ENCODE measurements around the gene NEGR1.

The NEGR1 gene

DNA sequence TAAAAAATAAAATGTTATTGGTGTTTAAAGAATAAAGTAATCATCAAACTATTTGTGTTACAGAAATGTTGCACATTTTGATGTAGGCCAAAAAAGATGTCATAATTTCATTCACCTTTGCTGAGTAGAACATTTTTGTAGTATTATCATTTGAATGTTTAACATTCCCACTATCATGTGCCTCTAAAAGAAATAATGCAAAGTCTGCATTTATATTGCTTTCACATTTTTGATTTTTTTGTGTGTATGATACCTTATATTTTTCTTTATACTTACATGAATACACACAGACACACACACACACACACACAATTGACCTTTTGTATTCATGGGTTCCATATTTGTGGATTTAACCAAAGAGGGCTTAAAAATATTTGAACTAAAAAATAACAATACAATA, 657.3 kb downstream of the NEGR1 start:
- no peak for DNase-seq (ENCODE audit: low read depth)

GRCh38 chr1:71623888-71624287, 658.5 kb downstream of the NEGR1 start:
- no peak for DNase-seq (ENCODE audit: low read depth)

DNA sequence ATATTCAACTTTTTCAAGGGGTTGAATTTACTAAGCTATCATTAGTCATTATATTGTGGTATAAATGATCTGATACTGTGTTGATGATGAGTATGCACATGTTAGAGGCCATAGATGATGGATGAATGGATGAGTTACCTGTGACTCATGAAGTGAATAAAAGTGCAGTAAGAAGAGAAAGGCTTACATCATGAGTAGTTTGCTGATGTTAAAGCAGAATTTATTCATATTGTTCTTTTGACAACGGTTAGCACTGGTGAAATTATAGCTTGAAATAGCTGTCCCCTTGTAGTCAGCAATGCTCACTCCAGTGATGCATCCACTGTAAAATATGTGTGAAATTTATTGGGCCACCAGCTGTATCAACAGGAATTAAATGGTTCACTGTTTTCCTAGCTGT, 660.6 kb downstream of the NEGR1 start:
- DNase-seq (ENCODE audit: low read depth) = peak; percentile 86

GRCh38 chr1:71618766-71619530, 663.4 kb downstream of the NEGR1 start:
- DNase-seq (ENCODE audit: low read depth) = no peak

DNA sequence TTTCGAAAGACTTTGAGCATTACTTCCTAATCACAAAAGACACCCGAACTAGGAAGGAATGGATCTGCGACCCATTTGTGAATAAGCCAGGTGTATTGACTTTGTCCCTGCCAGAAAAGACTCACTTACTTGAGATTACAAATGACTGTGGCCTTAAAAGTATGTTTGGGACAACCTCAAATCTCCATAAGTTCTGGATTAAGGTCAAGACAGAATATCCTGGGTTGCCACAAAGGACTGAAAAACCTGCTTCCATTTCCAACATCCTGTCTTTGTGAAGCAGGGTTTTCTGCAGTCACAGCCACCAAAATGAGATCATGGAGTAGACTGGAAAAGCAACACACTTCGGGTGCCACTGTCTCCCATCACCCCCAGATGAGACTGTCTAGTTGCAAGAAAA, 664.1 kb downstream of the NEGR1 start:
- DNase-seq (ENCODE audit: low read depth) = no peak

DNA sequence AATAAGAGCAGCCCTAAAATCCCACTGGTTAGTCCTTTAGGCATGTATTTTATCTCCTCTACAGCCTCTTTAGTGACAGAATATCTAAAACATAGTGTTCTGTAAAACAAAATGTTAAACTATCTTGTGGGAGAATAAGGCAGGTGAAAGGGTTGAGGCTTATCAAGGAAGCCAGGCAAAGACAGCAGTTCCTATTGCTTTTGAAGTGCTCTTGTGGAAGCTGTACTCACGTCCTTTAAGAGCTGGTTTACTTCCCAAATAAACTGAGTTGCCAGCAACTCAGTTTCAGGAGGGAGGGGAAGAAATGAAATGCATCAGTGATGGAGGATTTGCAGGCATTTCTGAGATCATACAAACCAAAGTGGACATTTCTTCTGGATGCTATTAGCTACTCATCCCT, 671.9 kb downstream of the NEGR1 start:
- no peak for DNase-seq (ENCODE audit: low read depth)

GRCh38 chr1:71603044-71603776, 679.1 kb downstream of the NEGR1 start:
- DNase-seq (ENCODE audit: low read depth) = no peak

DNA sequence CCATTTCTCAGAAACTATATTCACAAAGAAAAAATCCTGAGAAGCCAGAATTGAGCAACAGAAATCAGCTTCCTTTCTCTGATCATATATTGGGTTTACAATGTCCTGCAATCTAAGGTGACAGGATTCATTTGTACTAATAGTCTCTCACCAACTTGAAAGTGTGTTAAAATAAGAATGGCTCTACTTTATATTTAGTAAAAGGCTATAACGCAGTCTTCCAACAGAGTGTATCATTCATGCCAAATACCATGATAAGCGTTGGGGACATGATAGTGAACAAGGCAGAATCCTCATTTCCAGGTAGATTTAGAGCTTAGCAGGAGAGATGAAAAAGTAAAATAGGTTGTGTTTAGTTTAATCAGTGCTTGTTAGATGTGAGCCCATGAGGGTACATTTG, 682.3 kb downstream of the NEGR1 start:
- DNase-seq (ENCODE audit: low read depth) = no peak

DNA sequence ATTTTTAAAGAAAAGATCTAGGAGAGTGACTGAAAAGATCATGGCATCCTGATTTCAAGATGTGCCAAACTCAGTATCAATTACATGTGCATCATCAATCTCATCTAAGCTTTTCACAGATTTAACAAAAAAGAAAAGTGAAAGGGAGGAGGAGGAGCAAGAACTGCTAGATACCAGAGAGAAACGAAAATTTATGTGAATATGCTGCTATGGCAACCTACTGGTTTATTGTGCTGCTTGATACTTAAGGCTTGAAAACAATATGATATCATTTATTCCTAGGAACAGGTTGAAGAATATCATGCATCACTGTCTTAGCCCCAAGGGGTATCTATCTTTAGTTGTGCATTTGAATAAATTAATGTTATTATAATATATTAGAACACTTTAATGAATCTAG, 683.0 kb downstream of the NEGR1 start:
- DNase-seq (ENCODE audit: low read depth) = no peak

DNA sequence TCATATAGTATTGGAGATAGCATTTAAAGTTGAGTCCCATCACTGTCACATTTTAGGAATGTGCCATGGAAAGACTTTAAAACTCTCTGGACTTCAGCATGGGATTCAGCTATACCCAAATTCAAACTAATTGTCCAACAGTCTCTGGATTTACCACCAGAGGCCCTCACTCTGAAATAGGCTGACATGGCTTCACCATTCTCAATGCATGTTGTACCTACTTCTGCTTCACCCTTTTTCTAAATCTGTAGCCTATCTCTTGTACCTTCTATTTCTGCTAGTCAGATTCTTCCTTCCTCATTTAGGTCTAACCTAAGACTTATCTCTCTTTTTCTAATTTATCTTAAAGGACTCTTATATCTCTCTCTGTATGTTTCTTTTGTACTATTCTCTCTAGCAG, 688.8 kb downstream of the NEGR1 start:
- peak; percentile 13 for DNase-seq (ENCODE audit: low read depth)

GRCh38 chr1:71592646-71593274, 689.6 kb downstream of the NEGR1 start:
- no peak for DNase-seq (ENCODE audit: low read depth)

- no peak for DNase-seq (ENCODE audit: low read depth)
Observed at GRCh38 chr1:71589005-71589404, 693.3 kb downstream of the NEGR1 start.

- DNase-seq (ENCODE audit: low read depth) = peak; percentile 27
Observed at GRCh38 chr1:71587961-71588360, 694.4 kb downstream of the NEGR1 start.

DNA sequence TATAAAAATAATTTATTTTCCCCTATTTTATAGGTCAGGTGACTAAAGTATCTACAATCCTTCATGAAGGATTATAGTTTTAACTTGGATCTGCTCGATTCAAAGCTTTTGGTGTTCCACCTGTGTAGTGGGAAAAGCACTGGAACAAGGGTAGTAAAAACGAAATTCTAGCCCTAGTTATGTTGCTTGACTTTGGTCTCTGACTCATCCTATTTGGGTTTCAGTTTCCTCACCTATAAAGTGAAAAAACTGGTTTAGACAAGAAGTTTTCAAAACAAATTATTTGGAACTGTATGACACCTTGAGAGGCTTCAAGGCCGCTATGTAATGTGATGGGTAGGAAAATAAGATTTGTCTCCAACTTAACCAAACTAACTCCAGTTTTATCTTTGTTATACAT, 696.3 kb downstream of the NEGR1 start:
- no peak for DNase-seq (ENCODE audit: low read depth)

DNA sequence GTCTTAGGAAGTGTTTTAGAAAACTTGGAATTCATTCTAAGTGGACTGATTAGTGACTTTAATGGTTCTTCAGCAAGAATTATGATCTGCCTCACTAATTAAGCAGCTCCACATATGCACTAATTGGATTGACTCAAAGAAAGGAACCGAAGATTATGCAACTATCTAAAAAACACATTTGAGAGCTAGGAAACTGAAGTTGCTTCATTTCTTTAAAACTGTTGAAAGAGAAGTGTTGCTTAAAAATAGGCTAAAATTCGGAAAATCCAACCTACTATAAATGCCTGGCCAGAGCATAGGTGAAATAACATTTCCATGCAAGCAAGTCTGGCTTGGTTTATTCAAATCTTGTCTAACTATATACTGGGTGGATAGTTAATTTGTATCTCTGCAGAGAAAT, 698.6 kb downstream of the NEGR1 start:
- DNase-seq (ENCODE audit: low read depth) = no peak

- DNase-seq (ENCODE audit: low read depth) = no peak
Observed at GRCh38 chr1:71582673-71583072, 699.7 kb downstream of the NEGR1 start.

DNA sequence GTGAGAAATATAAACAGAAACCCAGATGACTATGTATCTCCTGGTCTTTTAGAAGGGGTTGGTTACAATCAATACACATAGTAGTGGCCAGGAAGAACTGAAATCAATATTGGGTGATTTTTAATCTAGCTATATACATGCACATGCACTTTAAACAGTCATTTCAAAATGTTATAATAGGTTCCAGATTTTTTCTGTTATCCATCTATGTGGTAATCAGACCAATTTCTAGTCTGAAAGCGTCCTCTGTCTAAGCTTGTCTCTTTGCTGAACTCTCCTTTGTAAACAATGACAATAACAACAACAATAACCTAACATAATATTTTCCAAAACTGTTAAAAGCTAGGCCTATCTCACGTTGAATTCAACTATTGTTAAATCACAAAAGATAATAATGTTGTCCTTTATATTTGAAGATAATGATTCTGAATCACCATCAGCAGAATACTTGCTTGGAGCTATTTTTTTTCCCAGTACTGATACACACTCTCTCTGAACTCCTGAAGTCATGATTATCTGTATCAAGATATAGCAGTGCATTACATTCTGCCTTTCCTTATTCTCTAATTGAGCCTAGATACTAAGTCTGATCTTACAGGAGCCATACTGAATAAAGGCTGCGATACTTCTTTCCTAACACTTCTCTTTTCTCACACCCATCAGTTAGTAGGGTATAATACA, 704.7 kb downstream of the NEGR1 start:
- no peak for DNase-seq (ENCODE audit: low read depth)

- no peak for DNase-seq (ENCODE audit: low read depth)
Observed at GRCh38 chr1:71572038-71572437, 710.3 kb downstream of the NEGR1 start.

GRCh38 chr1:71566413-71566812, 715.9 kb downstream of the NEGR1 start:
- no peak for DNase-seq (ENCODE audit: low read depth)

DNA sequence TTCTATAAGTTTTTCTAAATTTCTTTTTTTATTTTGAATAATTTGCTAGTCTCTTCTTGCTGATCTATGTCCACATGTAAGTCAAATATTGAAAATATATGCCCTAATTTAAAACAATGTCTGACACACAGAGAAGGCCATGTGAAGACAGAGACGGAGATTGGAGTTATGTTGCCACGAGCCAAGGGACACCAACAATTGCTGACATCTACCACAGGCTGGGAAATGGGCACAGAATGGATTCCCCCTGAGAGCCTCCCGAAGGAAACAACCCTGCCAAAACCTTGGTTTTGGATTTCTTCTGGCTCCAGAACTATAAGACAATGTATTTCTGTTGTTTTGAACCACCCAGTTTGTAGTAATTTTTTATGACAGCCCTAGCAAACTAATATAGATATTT, 716.5 kb downstream of the NEGR1 start:
- DNase-seq (ENCODE audit: low read depth) = no peak

DNA sequence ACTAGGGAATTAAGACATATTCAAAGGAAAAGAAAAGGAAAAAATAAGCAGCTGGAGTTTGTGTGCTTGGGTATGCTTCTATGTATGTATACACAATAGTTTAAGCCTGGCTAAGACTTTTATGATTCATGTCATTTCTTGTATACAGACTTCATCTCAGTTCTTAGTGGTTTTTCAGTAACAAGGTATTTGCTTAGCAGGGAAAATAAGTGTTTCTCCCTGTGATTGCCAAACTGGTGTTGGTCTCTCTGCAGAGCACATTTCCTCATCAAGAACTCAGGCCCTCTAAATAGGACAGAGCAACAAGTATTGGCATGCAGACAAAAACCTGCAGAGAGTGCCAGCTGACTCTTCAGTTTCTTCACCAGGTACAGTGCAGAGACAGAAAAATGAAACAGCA, 717.1 kb downstream of the NEGR1 start:
- DNase-seq (ENCODE audit: low read depth) = no peak

- no peak for DNase-seq (ENCODE audit: low read depth)
Observed at GRCh38 chr1:71562298-71562697, 720.0 kb downstream of the NEGR1 start.

GRCh38 chr1:71561729-71562128, 720.6 kb downstream of the NEGR1 start:
- peak; percentile 63 for DNase-seq (ENCODE audit: low read depth)

All from ELR (cell line).